ENCODE measurements around the gene DNAJC7.

The DNAJC7 gene

DNA sequence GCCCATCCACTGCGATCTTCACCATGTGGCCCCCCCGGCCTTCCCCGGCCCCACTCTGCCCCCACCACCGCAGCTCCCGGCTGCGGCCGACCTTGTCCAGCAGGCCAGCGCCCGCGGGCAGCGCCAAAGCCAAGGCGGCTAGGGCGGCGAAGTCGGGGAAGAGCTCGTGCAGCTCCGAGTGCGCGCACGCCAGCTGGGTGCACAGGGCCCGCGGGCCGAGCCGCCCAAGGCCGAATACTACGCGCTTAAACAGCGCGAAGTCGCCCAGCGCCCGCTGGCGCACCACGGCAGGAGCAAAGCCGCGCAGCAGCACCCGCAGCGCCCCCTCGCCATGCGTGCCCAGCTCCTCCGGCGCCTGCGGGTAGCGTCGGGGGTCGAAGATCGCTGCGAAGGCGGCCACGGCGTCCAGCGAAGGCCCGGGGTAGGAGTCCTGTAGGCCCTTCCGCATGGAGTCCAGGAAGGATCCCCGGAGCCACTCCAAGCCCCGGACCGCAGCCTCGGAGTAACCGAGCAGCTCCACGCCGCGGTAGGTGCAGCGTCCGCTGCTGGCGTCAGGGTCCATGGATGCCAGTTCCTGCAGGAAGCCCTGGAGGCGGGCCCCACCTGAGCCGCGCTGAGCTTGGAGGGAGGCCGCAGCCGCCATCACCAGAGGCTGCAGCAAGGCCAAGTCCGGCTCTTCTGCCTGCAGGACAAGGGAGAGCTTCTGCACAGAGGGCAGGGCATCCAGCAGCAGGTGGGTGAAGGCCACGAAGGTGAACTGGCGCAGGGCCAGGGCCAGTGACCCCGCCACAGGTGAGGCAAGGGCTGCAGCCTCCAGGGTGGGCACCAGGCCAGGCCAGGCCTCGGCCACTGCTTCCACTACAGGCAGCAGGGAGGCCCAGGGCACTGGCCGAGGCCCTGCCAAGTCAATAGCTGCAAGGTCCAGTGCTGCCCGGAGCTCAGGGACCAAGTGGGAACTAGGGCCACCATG, 22.8 kb upstream of the DNAJC7 start:
- no peak overlapping the region for H3K27ac ChIP-seq
- TF ChIP-seq, protein P1, sequence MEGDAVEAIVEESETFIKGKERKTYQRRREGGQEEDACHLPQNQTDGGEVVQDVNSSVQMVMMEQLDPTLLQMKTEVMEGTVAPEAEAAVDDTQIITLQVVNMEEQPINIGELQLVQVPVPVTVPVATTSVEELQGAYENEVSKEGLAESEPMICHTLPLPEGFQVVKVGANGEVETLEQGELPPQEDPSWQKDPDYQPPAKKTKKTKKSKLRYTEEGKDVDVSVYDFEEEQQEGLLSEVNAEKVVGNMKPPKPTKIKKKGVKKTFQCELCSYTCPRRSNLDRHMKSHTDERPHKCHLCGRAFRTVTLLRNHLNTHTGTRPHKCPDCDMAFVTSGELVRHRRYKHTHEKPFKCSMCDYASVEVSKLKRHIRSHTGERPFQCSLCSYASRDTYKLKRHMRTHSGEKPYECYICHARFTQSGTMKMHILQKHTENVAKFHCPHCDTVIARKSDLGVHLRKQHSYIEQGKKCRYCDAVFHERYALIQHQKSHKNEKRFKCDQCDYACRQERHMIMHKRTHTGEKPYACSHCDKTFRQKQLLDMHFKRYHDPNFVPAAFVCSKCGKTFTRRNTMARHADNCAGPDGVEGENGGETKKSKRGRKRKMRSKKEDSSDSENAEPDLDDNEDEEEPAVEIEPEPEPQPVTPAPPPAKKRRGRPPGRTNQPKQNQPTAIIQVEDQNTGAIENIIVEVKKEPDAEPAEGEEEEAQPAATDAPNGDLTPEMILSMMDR (conservative IDR thresholded peaks at IDR 0.05), result no peak

DNA sequence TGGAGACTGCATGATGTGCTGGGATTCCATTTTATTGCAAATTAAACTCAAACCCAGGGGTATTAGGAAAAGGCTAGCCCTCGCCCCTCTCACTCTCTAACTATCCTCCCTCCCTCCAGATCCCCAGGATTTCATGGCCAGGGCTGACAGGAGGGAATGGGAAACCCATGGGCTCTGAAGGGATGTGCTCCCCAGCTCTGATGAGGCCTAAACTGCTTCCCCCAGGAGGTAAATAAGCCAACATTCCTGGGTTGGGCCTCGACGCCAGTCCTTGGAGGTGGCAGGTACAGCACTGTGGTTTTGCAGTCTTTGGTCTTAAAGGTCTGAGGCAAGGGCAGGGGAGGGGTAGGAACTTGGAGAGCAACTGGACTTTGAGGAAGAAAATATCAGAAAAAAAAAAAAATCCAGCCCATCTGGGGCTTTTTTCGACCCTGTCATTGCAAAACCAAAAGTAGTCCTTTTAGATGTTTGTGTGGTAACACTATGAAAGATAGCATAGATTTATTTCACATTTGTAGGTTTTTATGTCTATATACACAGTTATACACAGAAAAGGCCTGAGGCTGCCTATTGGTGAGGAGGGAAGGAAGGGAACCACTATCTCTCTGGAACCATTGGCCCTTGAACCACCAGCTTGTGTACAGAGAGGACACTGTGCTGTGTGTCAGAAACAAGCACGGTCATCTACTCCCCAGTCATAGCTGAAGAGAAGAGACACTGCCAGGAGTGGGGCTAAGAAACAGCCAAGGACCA, 21.2 kb upstream of the DNAJC7 start:
- H3K27ac ChIP-seq, result no peak overlapping the region
- TF ChIP-seq, protein P1 (conservative IDR thresholded peaks at IDR 0.05), result no peak

DNA sequence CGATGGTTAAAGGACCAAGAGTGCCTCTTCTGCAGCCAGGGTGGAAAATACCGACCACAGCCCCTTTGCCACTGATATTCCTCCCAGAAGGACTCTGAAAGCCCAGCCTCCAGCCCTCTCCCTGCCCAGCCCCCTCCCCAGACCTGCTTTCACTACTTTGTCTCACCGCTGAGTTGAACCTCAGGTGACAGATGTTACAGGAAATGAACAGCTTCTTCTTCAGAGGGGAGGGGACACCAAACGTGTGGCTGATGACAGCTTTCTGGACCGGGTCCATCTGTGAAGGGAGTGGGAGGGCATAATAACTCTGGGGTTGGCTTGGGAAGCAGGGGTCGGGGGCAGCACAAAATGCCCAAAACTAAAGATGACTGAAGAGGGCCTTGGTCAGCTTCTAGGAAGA, 16.8 kb upstream of the DNAJC7 start:
- TF ChIP-seq, protein P1 (conservative IDR thresholded peaks at IDR 0.05), result no peak
- H3K27ac ChIP-seq, result no peak overlapping the region

DNA sequence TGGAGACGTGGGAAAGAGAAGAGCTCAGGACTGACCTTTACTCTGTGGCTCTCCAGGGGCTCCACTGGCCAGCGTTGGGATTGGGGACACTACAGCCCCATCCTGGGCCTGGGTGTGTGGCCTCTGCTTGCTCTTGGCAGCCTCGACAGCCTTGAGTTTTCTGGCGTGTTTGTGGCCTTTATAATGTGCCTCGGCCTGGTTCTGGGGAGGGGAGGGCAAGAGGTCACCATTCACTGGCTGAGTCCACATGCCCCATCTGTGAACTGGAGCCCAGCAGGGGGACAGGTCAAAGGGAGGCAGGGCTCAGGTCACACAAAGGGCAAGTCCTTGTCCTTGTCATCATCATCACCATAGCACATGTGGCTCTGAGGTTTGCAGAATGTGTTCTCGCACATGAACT, 14.3 kb upstream of the DNAJC7 start:
- H3K27ac ChIP-seq, result no peak overlapping the region
- TF ChIP-seq, protein P1 (conservative IDR thresholded peaks at IDR 0.05), result no peak

DNA sequence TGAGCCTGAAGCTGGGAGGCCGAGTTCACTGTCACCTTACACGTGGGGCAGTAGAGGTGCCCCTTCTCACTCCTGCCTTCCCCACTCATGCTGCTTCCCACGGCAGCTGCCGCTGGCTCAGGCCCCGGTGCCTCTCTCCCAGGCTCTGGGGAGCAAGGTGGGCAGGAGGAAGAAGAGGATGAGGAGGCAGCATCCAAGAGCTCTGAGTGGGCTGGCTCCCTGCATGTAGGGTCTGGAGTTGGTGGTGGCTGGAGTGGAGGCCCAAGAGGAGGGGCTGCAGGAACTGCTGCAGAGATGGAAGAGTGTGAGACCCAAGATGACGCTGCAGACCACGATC, 11.5 kb upstream of the DNAJC7 start:
- no peak overlapping the region for H3K27ac ChIP-seq
- TF ChIP-seq, protein P1 (conservative IDR thresholded peaks at IDR 0.05), result no peak

DNA sequence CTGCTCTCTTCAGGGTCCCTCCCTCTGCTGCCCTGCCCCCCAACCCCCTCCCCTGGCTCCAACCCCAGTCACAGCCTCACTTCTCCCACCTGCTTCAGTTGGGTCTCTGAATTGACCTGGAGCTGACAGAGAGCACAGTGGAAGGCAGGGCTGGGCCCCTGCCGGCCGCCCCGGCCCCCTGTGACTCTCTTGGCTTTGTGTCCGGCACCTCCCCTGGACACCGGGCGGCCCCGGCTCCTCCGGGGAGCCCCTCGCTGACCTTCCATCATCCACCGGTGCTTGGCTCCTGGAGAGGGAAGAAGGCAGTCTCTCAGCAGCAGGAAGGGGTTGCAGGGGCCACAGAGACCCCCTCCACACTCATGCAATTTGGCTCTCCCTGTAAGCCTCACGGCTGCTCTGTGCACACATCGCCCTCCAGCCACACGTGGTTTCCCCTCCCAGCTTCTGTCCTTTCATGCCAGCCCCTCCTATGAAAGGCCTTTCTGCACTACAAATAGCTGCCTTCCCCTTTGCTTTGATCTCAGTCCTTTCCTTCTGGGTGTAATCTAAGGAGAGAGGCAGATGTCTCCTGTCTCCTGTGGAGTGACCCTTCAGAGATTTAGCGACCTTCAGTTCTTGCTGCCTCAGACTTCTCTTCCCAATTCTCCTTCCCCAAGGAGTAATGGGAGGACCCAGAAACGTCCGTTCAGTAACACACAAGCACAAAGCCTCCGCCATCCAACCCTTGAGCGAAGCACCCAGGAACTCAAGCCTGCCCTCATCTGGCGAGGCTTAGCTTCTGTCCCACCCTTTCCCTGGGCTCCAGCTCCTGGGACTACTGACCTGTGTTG, 10.9 kb upstream of the DNAJC7 start:
- TF ChIP-seq, protein P1 (conservative IDR thresholded peaks at IDR 0.05), result no peak
- H3K27ac ChIP-seq, result no peak overlapping the region

DNA sequence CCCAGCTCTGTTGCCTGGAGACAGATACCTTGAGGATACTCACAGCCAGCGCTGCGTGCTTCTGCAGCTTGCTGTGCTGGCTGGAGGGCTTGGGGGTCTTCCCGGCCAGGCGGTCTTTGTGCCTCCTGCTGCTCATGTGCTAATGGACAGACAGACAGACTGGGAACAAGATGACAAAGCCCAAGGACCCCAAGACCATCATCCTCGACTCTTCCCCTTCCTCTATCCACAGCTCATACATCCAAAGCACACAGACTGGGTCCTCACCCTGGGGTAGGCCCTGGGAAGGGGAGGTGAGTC, 10.3 kb upstream of the DNAJC7 start:
- TF ChIP-seq, protein P1 (conservative IDR thresholded peaks at IDR 0.05), result no peak
- no peak overlapping the region for H3K27ac ChIP-seq
